IPS DF 6.9 (cell line): Measurements from ENCODE around the gene NAV3.

Source experiments
- DNase-seq: peaks from one replicate; pipeline ENCODE4 v3.0.0-alpha.2; 2013; ENCODE audit warnings: low read depth, low spot score
- H3K27ac ChIP-seq: one replicate; pipeline ENCODE4 v1.5.1; 2013; ENCODE audit warnings: low read length, control low read depth
- H3K27me3 ChIP-seq: 2 replicates; pipeline ENCODE4 v1.6.1; 2013; ENCODE audit warnings: mild to moderate bottlenecking, low read length; ENCODE audit not compliant: control insufficient read depth, insufficient read depth
- H3K36me3 ChIP-seq: 2 replicates; pipeline ENCODE4 v1.6.1; 2013; ENCODE audit warnings: low read length; ENCODE audit not compliant: control insufficient read depth, insufficient read depth
- H3K4me1 ChIP-seq: 2 replicates; pipeline ENCODE4 v1.6.1; 2013; ENCODE audit warnings: low read length; ENCODE audit not compliant: control insufficient read depth, insufficient read depth
- H3K4me3 ChIP-seq: 2 replicates; pipeline ENCODE4 v1.5.1; 2013; ENCODE audit warnings: mild to moderate bottlenecking, low read length
- H3K9me3 ChIP-seq: 2 replicates; pipeline ENCODE4 v1.6.1; 2013; ENCODE audit warnings: low read length, inconsistent platforms; ENCODE audit not compliant: control insufficient read depth, insufficient read depth
- WGBS: extraction: QIAGEN DNeasy Blood & Tissue Kit; methylation state at CpG from one replicate; pipeline ENCODE4 v1.1.7; 2013; ENCODE audit warnings: mixed read lengths, missing lambda C conversion rate; ENCODE audit not compliant: insufficient read length, insufficient coverage; 5-methylcytosine and 5-hydroxymethylcytosine counted together

NAV3 gene

GRCh38 chr12:77946541-77947061 lies 115.9 kb downstream of the NAV3 start:
- no peaks in the 10 kb centered on the region for H3K27me3 ChIP-seq
- WGBS, result no CpG with 5 or more reads among the region's 2 CpGs
- H3K4me1 ChIP-seq, result no peaks in the 10 kb centered on the region
- H3K27ac ChIP-seq, result no peak overlapping the region
- no peaks in the 10 kb centered on the region for H3K9me3 ChIP-seq
- H3K36me3 ChIP-seq, result no peaks in the 10 kb centered on the region
- DNase-seq, result no peak
- no peak overlapping the region for H3K4me3 ChIP-seq

DNA sequence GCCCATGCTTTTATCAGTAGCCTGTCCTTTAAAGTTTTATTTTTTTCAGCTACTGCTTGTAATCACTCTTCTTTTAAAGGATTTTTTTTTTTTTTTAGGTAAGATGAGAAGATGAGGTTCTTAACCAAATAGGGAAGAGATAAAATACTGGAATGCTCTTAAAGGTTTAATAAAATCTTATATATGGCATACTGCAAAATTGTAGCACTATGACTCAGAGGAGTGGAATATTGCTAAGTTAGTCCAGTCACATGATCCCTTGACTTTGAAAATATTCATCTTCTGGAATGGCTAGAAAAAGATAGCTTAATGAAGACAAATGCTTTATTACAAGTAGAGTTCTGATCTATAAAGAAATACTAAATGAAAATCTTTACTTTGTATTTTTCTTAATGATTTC lies 116.6 kb downstream of the NAV3 start:
- Histone ChIP-seq H3K36me3 (no peaks in the 10 kb centered on the region), H3K27ac (no peak overlapping the region), H3K9me3 (no peaks in the 10 kb centered on the region), H3K4me3 (no peak overlapping the region), H3K4me1 (no peaks in the 10 kb centered on the region), H3K27me3 (no peaks in the 10 kb centered on the region)
- DNase-seq, result no peak

GRCh38 chr12:77947746-77948145 lies 117.1 kb downstream of the NAV3 start:
- WGBS, result no CpG with 5 or more reads among the region's 1 CpG
- no peaks in the 10 kb centered on the region for H3K4me1 ChIP-seq
- DNase-seq, result no peak
- H3K4me3 ChIP-seq, result no peak overlapping the region
- no peaks in the 10 kb centered on the region for H3K27me3 ChIP-seq
- H3K27ac ChIP-seq, result no peak overlapping the region
- H3K9me3 ChIP-seq, result no peaks in the 10 kb centered on the region
- no peaks in the 10 kb centered on the region for H3K36me3 ChIP-seq

DNA sequence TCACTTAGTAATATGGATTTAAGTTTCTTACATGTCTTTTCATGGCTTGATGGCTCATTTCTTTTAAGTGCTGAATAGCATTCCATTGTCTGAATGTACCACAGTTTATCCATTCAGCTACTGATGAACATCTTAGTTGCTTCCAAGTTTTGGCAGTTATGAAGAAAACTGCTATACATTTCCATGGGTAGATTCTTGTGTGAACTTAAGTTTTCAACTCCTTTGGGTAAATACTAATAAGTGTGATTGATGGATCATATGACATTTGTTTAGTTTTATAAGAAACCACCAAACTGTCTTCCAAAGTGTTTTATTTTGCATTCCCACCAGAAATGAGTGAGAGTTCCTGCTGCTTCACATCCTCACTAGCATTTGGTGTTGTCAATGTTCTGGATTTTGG lies 119.2 kb downstream of the NAV3 start:
- DNase-seq, result no peak
- no peak overlapping the region for H3K27ac ChIP-seq
- H3K4me3 ChIP-seq, result no peak overlapping the region
- no peaks in the 10 kb centered on the region for H3K36me3 ChIP-seq
- H3K4me1 ChIP-seq, result no peaks in the 10 kb centered on the region
- no peaks in the 10 kb centered on the region for H3K9me3 ChIP-seq
- no peaks in the 10 kb centered on the region for H3K27me3 ChIP-seq

- DNase-seq, result no peak
- H3K27me3 ChIP-seq, result no peaks in the 10 kb centered on the region
- 100% methylated on average over 1 of the region's 7 CpGs for WGBS
- no peaks in the 10 kb centered on the region for H3K4me1 ChIP-seq
- H3K9me3 ChIP-seq, result no peaks in the 10 kb centered on the region
- no peaks in the 10 kb centered on the region for H3K36me3 ChIP-seq
- no peak overlapping the region for H3K27ac ChIP-seq
- H3K4me3 ChIP-seq, result no peak overlapping the region
These were observed 123.0 kb downstream of the NAV3 start for GRCh38 chr12:77953528-77954205.

DNA sequence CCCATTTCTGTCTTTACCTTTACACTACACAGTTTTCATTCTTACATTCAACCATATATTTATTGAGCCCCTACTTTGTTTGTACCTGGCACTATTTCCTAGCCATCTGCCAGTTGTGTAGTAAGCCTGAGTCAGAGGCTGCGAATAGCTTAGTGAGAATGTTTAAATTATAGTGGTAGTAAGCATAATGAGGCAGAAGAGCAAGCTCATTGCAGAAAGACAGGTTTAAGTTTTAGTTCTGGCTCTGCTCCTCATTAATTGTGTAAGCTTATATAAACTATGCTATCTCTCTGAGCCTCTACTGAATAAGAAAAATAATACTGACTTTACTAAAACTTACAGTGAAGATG lies 123.5 kb downstream of the NAV3 start:
- Histone ChIP-seq H3K4me1 (no peaks in the 10 kb centered on the region), H3K27ac (no peak overlapping the region), H3K36me3 (no peaks in the 10 kb centered on the region), H3K27me3 (no peaks in the 10 kb centered on the region), H3K4me3 (no peak overlapping the region), H3K9me3 (no peaks in the 10 kb centered on the region)
- DNase-seq, result no peak
- WGBS, result no CpG with 5 or more reads among the region's 1 CpG

GRCh38 chr12:77957062-77957461 lies 126.4 kb downstream of the NAV3 start:
- WGBS, result no CpG with 5 or more reads among the region's 1 CpG
- no peak for DNase-seq
- Histone ChIP-seq H3K27ac (no peak overlapping the region), H3K9me3 (no peaks in the 10 kb centered on the region), H3K4me3 (no peak overlapping the region), H3K36me3 (no peaks in the 10 kb centered on the region), H3K4me1 (no peaks in the 10 kb centered on the region), H3K27me3 (no peaks in the 10 kb centered on the region)

DNA sequence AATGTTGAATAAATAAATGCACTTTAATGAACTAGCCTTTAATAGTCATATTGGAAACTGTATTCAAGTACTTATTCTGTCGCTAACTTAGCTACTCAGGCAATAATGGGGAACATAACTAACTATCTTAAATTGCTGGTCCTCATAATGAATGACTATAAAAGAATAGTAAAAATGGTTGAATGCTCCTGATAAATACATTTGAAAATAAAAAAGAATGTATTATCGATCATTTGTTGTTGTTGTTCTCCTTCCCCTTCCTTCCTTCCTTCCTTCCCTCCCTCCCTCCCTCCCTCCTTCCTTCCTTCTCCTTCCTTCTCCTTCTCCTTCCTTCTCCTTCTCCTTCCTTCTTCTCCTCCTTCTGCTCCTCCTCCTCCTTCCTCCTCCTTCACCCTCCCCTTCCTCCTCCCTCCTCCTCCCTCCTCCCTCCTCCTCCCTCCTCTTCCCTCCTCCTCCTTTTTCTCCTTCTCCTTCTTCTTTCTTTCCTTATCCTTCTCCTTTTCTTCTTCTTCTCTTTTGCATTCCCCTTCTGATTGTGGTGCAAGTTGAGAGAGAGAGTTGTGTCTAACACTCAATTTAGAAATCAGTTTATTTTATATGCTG lies 133.0 kb downstream of the NAV3 start:
- Histone ChIP-seq H3K4me3 (no peak overlapping the region), H3K9me3 (no peaks in the 10 kb centered on the region), H3K27me3 (no peaks in the 10 kb centered on the region), H3K4me1 (no peaks in the 10 kb centered on the region), H3K27ac (no peak overlapping the region), H3K36me3 (no peaks in the 10 kb centered on the region)
- no peak for DNase-seq
- no CpG with 5 or more reads among the region's 2 CpGs for WGBS

- no peaks in the 10 kb centered on the region for H3K27me3 ChIP-seq
- no peaks in the 10 kb centered on the region for H3K36me3 ChIP-seq
- no peak for DNase-seq
- no peak overlapping the region for H3K27ac ChIP-seq
- H3K4me1 ChIP-seq, result no peaks in the 10 kb centered on the region
- no peaks in the 10 kb centered on the region for H3K9me3 ChIP-seq
- no peak overlapping the region for H3K4me3 ChIP-seq
- WGBS, result no CpG with 5 or more reads among the region's 3 CpGs
These were observed 135.1 kb downstream of the NAV3 start for GRCh38 chr12:77965790-77966189.

GRCh38 chr12:77968021-77968420 lies 137.3 kb downstream of the NAV3 start:
- no peaks in the 10 kb centered on the region for H3K4me1 ChIP-seq
- H3K36me3 ChIP-seq, result no peaks in the 10 kb centered on the region
- no peak overlapping the region for H3K27ac ChIP-seq
- no peaks in the 10 kb centered on the region for H3K9me3 ChIP-seq
- DNase-seq, result no peak
- H3K27me3 ChIP-seq, result no peaks in the 10 kb centered on the region
- H3K4me3 ChIP-seq, result no peak overlapping the region
- no CpG with 5 or more reads among the region's 2 CpGs for WGBS

GRCh38 chr12:77968571-77968970 lies 137.9 kb downstream of the NAV3 start:
- WGBS, result no CpG with 5 or more reads among the region's 6 CpGs
- no peak for DNase-seq
- Histone ChIP-seq H3K27ac (no peak overlapping the region), H3K36me3 (no peaks in the 10 kb centered on the region), H3K9me3 (no peaks in the 10 kb centered on the region), H3K4me3 (no peak overlapping the region), H3K4me1 (no peaks in the 10 kb centered on the region), H3K27me3 (no peaks in the 10 kb centered on the region)
